Dendritic cell treated with granulocyte-macrophage colony-stimulating factor and Interleukin-4, amounts not matched to agents 40 ng/mL and 50 ng/mL, for 4 days (primary cell): ENCODE results near the gene CDH16.
"Not testable (repeated sequence)": the region's sequence is repeated elsewhere in the genome, so short reads cannot be mapped to it uniquely, and the experiment has no call there.

Experiments
- H3K27ac Mint-ChIP-seq: one replicate; pipeline ENCODE4 v1.8.0; 2022; ENCODE audit warnings: mild to moderate bottlenecking, mixed read lengths
- H3K27me3 Mint-ChIP-seq: one replicate; pipeline ENCODE4 v1.8.0; 2022; ENCODE audit warnings: mild to moderate bottlenecking, mixed read lengths
- H3K36me3 Mint-ChIP-seq: one replicate; pipeline ENCODE4 v1.8.0; 2022; ENCODE audit warnings: low read depth, mixed read lengths
- H3K4me1 Mint-ChIP-seq: one replicate; pipeline ENCODE4 v1.8.0; 2022; ENCODE audit warnings: low read depth, mixed read lengths
- H3K4me3 Mint-ChIP-seq: one replicate; pipeline ENCODE4 v1.8.0; 2022; ENCODE audit warnings: mild to moderate bottlenecking, moderate library complexity, mixed read lengths
- H3K9me3 Mint-ChIP-seq: one replicate; pipeline ENCODE4 v1.8.0; 2022; ENCODE audit warnings: mixed read lengths
- intact Hi-C: fragments of 100-400 bp; cut with micrococcal nuclease; formaldehyde crosslinking; loops from one replicate; pipeline ENCODE4 v1.15.0; 2022

CDH16 gene

GRCh38 chr16:66898207-66898606 is 20.5 kb downstream of the CDH16 start:
- H3K27ac Mint-ChIP-seq, result no peak overlapping the region
- peaks cover 26% of the 10 kb centered on the region for H3K27me3 Mint-ChIP-seq
- intact Hi-C loops, result no loop called here
- no peaks in the 10 kb centered on the region for H3K36me3 Mint-ChIP-seq
- no peaks in the 10 kb centered on the region for H3K9me3 Mint-ChIP-seq
- no peak overlapping the region for H3K4me3 Mint-ChIP-seq
- peaks cover 17% of the 10 kb centered on the region for H3K4me1 Mint-ChIP-seq

DNA sequence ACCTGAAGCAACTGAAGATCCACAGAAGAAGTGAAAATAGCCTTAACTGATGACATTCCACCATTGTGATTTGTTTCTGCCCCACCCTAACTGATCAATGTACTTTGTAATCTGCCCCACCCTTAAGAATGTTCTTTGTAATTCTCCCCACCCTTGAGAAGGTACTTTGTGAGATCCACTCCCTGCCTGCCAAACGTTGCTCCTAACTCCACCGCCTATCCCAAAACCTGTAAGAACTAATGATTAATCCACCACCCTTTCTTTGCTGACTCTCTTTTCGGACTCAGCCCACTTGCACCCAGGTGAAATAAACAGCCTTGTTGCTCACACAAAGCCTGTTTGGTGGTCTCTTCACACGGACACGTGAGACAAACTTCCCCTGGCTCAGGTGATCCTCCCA is 22.0 kb downstream of the CDH16 start:
- H3K9me3 Mint-ChIP-seq, intact Hi-C loops, H3K27ac Mint-ChIP-seq, H3K36me3 Mint-ChIP-seq, H3K4me3 Mint-ChIP-seq: not testable (repeated sequence)
- Mint-ChIP-seq H3K27me3 (peaks cover 26% of the 10 kb centered on the region), H3K4me1 (peaks cover 17% of the 10 kb centered on the region)

DNA sequence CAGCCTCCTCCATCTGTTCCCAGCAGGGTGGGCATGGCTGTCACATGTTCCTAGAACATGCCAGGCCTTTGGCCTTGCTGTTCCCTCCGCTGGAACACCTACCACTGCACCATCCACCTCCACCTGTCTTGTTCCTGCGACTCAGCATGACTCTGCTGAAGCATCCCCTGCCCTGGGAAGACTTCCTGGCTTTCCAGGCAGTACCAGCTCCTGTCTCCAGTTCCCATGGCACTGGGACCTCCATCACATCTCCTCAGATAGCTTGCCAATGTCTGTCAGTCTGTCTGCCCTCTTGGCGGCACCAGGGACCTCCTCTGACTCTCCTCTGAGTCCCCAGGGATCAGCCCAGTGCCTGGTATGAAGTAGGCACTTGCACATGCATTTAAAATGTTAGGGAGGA is 22.7 kb downstream of the CDH16 start:
- peaks cover 25% of the 10 kb centered on the region for H3K27me3 Mint-ChIP-seq
- intact Hi-C loops, result no loop called here
- no peak overlapping the region for H3K4me3 Mint-ChIP-seq
- H3K27ac Mint-ChIP-seq, result no peak overlapping the region
- no peaks in the 10 kb centered on the region for H3K9me3 Mint-ChIP-seq
- peaks cover 6% of the 10 kb centered on the region for H3K36me3 Mint-ChIP-seq
- peaks cover 17% of the 10 kb centered on the region for H3K4me1 Mint-ChIP-seq

- no peak overlapping the region for H3K27ac Mint-ChIP-seq
- no peaks in the 10 kb centered on the region for H3K9me3 Mint-ChIP-seq
- H3K4me1 Mint-ChIP-seq, result peaks cover 17% of the 10 kb centered on the region
- no peak overlapping the region for H3K4me3 Mint-ChIP-seq
- peaks cover 22% of the 10 kb centered on the region for H3K27me3 Mint-ChIP-seq
- peaks cover 6% of the 10 kb centered on the region for H3K36me3 Mint-ChIP-seq
- intact Hi-C loops, result no loop called here
Measured at GRCh38 chr16:66895689-66895979, 23.1 kb downstream of the CDH16 start.

GRCh38 chr16:66894948-66895688 is 23.6 kb downstream of the CDH16 start:
- Mint-ChIP-seq H3K4me3 (no peak overlapping the region), H3K4me1 (peaks cover 14% of the 10 kb centered on the region), H3K27ac (no peak overlapping the region), H3K9me3 (no peaks in the 10 kb centered on the region), H3K36me3 (peaks cover 6% of the 10 kb centered on the region), H3K27me3 (peaks cover 21% of the 10 kb centered on the region)
- intact Hi-C loops, result no loop called here

- Mint-ChIP-seq H3K36me3 (peaks cover 6% of the 10 kb centered on the region), H3K27me3 (peaks cover 16% of the 10 kb centered on the region), H3K4me3 (no peak overlapping the region), H3K27ac (no peak overlapping the region), H3K4me1 (peaks cover 6% of the 10 kb centered on the region), H3K9me3 (no peaks in the 10 kb centered on the region)
- intact Hi-C loops, result no loop called here
Measured at GRCh38 chr16:66894055-66894454, 24.6 kb downstream of the CDH16 start.

DNA sequence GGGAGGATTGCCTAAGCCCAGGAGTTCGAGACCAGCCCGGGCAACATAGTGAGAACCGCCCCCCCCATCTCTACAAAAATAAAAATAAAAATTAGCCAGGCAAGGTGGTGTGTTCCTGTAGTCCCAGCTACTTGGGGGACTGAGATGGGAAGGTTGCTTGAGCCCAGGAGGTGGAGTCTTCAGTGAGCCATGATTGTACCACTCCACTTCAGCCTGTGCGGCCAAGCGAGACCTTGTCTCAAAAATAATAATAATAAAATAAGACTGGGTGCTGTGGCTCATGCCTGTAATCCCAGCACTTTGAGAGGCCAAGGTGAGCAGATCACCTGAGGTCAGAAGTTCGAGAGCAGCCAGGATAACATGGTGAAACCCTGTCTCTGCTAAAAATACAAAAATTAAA is 26.9 kb downstream of the CDH16 start:
- Mint-ChIP-seq H3K4me1 (peaks cover 6% of the 10 kb centered on the region), H3K36me3 (peaks cover 15% of the 10 kb centered on the region), H3K4me3 (no peak overlapping the region), H3K27me3 (peaks cover 15% of the 10 kb centered on the region), H3K9me3 (no peaks in the 10 kb centered on the region), H3K27ac (no peak overlapping the region)
- intact Hi-C loops, result no loop called here

GRCh38 chr16:66891360-66891759 is 27.3 kb downstream of the CDH16 start:
- intact Hi-C loops, result no loop called here
- H3K4me3 Mint-ChIP-seq, result no peak overlapping the region
- peaks cover 20% of the 10 kb centered on the region for H3K36me3 Mint-ChIP-seq
- no peaks in the 10 kb centered on the region for H3K9me3 Mint-ChIP-seq
- peaks cover 13% of the 10 kb centered on the region for H3K27me3 Mint-ChIP-seq
- H3K4me1 Mint-ChIP-seq, result peaks cover 6% of the 10 kb centered on the region
- H3K27ac Mint-ChIP-seq, result no peak overlapping the region

GRCh38 chr16:66890799-66891198 is 27.9 kb downstream of the CDH16 start:
- Mint-ChIP-seq H3K27me3 (peaks cover 9% of the 10 kb centered on the region), H3K9me3 (no peaks in the 10 kb centered on the region), H3K27ac (no peak overlapping the region), H3K4me1 (peaks cover 6% of the 10 kb centered on the region), H3K4me3 (no peak overlapping the region), H3K36me3 (peaks cover 22% of the 10 kb centered on the region)
- intact Hi-C loops, result no loop called here

GRCh38 chr16:66889622-66890021 is 29.1 kb downstream of the CDH16 start:
- peaks cover 3% of the 10 kb centered on the region for H3K27me3 Mint-ChIP-seq
- no peaks in the 10 kb centered on the region for H3K9me3 Mint-ChIP-seq
- intact Hi-C loops, result no loop called here
- H3K4me3 Mint-ChIP-seq, result no peak overlapping the region
- H3K27ac Mint-ChIP-seq, result no peak overlapping the region
- H3K36me3 Mint-ChIP-seq, result peaks cover 33% of the 10 kb centered on the region
- peaks cover 1% of the 10 kb centered on the region for H3K4me1 Mint-ChIP-seq

DNA sequence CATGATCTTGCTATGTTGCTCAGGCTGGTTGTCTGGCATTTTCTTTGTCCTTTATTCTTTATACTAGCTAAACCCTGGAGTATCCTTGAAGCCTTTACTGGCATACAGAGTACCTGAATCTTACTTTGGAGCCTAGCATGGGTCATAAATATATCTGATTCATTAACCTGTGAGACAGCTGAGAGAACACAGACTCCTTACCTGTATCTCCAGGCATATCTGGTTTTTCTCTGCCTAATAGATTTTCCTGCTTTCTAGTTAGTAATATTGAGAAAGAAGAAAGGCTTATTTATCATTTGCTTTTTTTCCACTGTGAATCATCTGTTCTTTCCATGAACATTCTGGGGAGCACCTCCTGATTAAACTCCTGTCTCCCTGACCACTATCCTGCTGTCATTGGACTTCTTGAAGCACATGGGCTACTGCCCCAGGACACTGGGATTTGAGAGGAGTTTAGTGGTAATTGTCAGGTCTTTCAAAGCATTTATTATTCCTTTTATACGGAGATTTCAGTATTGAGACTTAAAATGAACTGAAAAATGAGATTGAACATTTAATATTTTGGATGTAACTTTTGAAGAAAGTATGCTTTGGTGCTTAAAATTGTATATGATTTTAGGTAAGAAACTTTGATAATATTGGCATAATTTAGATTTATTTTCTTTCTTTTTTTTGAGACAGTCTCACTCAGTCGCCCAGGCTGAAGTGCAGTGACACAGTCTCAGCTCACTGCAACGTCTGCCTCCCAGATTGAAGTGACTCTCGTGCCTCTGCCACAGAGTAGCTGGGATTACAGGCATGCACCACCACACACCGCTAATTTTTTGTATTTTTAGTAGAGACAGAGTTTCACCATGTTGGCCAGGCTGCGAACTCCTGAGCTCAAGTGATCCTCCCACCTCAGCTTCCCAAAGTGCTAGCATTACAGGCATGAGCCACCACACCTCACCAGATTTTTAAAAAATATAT is 29.8 kb downstream of the CDH16 start:
- Mint-ChIP-seq H3K4me1 (no peaks in the 10 kb centered on the region), H3K9me3 (no peaks in the 10 kb centered on the region), H3K27me3 (no peaks in the 10 kb centered on the region), H3K27ac (no peak overlapping the region), H3K36me3 (peaks cover 40% of the 10 kb centered on the region), H3K4me3 (no peak overlapping the region)
- intact Hi-C loops, result no loop called here

DNA sequence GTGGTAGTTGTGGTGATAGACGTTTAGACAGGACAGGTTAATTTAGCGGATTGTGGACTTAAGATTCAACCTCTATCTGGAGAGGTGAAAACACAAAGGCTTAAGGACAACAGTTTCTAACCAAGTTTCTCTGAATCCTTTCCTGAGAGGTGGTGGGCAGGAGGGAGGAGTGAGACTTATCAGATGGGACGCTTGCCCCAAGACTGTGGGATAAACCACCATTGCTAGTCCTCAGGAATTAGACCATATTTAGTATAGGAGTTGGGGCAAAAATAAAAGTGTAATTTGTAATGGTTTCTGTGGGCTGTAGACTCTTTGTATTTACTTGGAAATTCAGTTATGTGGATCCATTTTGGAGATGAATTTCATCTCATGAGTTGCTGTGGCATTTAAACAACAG is 31.8 kb downstream of the CDH16 start:
- Mint-ChIP-seq H3K27ac (no peak overlapping the region), H3K4me3 (no peak overlapping the region), H3K9me3 (no peaks in the 10 kb centered on the region), H3K27me3 (peaks cover 4% of the 10 kb centered on the region), H3K4me1 (peaks cover 6% of the 10 kb centered on the region), H3K36me3 (peaks cover 40% of the 10 kb centered on the region)
- intact Hi-C loops, result no loop called here

DNA sequence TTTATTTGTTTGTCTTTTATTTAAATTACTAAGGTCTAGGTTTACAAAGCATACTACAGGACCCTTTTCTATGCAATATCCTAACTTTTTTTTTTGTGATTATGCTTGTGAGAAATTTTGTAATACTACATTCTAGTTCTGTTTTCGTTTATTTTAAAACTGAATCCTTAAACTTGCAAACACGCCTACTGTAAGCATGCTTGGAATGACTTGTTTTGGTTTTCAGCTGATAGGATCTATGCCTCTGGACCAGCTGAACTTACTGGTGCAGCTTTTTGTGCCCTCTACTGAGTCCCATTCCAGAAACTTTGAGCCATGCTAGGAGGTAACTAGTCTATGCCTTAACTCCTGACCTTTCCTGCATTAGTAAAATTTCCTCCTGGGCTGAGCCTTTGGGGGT is 32.4 kb downstream of the CDH16 start:
- no peak overlapping the region for H3K27ac Mint-ChIP-seq
- intact Hi-C loops, result no loop called here
- peaks cover 9% of the 10 kb centered on the region for H3K4me1 Mint-ChIP-seq
- no peaks in the 10 kb centered on the region for H3K9me3 Mint-ChIP-seq
- H3K36me3 Mint-ChIP-seq, result peaks cover 37% of the 10 kb centered on the region
- peaks cover 7% of the 10 kb centered on the region for H3K27me3 Mint-ChIP-seq
- no peak overlapping the region for H3K4me3 Mint-ChIP-seq

DNA sequence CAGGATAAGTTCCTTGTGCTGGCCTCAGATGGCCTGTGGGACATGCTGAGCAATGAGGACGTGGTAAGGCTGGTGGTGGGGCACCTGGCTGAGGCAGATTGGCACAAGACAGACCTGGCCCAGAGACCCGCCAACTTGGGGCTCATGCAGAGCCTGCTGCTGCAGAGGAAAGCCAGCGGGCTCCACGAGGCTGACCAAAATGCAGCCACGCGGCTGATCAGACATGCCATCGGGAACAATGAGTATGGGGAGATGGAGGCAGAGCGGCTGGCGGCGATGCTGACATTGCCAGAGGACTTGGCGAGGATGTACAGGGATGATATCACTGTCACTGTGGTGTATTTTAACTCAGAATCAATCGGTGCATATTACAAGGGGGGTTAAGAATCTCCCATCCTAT is 33.2 kb downstream of the CDH16 start:
- Mint-ChIP-seq H3K27me3 (peaks cover 12% of the 10 kb centered on the region), H3K4me1 (peaks cover 11% of the 10 kb centered on the region), H3K9me3 (no peaks in the 10 kb centered on the region), H3K27ac (no peak overlapping the region), H3K4me3 (no peak overlapping the region), H3K36me3 (peaks cover 36% of the 10 kb centered on the region)
- intact Hi-C loops, result no loop called here
